Activated CD4-positive, alpha-beta T cell treated with anti-CD3 and anti-CD28 coated beads, Interleukin-10, Interleukin-2, amounts not matched to agents 100 ng/mL and 50 ng/mL, durations not matched to agents 16 hours and 8 hours (primary cell): ENCODE results near the gene ABCA3.
A peak's percentile ranks its signal among the peaks of the same experiment; 100 is the strongest.

Source experiments
- DNase-seq: peaks from one replicate; pipeline ENCODE4 v3.0.0-alpha.2; 2020

Gene ABCA3

DNA sequence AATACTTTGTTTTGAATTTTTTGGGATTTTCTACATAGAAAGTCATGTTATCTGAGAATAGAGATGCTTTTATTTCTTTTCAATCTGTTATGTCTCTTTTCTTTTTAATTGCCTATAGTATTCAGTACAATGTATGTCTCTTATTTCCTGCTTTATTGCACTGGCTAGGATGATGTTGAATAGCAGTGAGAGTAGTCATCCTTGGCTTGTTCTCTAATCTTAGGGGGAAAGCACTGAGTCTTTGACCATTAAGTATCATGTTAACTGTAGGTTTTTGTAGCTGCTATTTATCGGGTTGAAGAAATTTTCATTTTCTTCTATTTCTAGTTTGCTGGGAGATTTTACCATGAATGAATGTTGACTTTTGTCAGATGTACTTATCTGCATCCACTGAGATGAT is 10.0 kb upstream of the ABCA3 start:
- DNase-seq, result no peak

GRCh38 chr16:2343211-2343610 is 2.7 kb upstream of the ABCA3 start:
- DNase-seq, result peak; percentile 36

DNA sequence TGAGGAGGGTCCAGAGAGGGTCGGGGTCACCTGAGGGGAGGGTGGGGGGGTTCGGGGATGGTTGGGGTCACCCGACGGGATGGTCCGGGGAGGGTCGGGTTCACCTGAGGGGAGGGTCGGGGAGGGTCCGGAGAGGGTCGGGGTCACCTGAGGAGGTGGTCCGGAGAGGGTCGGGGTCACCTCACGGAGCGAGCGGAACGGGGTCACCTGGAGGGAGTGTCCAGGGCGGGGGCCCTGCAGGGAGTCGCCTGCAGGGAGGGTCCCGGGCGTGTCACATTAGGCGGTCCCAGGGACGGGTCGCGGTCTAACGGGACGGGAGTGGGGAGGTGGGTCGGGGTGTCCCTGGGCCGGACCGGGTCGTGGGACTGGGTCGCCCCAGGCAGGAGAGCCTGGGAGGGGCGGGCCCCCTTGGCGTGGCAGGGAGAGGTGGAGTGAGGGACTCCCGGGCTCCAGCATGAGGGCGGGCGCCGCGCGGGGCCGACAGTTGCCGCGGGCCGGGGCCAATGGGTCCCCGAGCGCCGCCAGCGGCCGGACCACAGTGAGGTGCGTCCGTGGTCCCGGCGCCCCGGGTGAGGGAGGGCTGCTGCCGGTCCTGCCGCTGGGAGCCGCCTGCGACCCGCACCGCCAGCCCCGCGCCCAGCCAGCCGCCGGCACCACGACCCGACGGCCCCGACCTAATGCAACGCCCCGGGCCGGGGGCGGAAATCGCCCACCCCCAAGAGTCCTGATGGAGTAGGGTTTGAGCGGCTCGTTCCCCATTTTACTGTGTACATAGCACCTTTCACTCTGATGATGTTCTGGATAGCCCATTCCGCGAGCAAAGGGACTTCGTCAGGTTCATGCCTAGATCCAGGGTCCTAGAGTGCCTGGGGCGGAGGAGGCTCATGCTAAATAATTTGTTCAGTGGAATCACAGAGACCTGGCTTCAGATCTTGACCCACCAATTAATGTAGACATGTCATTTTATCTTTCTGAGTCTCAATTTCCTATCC is 1.2 kb upstream of the ABCA3 start:
- DNase-seq, result no peak

DNA sequence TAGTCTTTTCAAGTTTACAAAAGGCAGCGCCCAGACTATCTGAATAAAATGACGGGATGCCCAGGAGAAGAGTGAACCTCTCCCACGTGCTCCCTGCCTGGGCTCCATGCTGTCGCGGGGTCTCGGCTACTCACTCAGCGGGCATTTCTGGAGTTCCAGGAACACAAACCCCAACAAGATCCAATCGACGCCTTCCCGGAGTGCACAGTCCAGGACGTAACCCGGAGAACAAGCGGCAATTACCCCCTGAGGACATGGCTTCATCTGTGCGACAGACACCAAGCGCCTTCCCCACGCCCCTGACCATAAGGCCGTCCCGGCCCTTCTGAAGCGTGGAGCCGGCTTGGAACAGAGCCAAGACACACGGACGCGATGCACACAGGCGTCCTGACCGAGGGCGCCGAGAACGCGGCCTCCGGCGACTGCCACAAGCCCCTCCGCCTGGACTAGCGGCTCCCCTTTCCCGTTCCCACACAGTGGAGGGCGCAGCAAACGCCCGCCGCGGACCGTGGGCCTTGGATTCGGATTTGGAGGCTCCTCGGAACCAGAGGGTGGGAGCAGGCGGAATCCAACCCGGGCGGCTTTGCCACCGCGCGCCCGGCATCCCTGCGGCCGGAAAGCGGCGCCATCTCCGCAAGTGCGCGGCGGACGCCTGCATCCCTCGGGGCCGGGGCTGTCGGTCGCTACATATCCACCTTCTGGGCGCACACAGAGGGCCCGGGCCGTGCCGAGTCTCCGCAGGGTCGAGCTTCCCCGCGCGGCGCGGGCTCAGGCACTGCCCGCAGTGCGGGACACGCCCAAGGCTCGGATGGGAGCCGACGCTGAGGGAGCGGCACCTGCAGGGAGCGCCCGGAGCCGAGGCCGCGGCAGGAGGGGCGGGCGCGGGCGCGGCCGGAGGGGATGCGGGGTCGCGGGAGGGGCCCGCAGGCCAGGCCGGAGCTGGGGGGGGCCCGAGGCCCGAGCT is 725 bp downstream of the ABCA3 start:
- peak; percentile 48 for DNase-seq

GRCh38 chr16:2337431-2338296 is 2.9 kb downstream of the ABCA3 start:
- no peak for DNase-seq

- DNase-seq, result no peak
These were observed 5.1 kb downstream of the ABCA3 start for GRCh38 chr16:2335286-2335895.

DNA sequence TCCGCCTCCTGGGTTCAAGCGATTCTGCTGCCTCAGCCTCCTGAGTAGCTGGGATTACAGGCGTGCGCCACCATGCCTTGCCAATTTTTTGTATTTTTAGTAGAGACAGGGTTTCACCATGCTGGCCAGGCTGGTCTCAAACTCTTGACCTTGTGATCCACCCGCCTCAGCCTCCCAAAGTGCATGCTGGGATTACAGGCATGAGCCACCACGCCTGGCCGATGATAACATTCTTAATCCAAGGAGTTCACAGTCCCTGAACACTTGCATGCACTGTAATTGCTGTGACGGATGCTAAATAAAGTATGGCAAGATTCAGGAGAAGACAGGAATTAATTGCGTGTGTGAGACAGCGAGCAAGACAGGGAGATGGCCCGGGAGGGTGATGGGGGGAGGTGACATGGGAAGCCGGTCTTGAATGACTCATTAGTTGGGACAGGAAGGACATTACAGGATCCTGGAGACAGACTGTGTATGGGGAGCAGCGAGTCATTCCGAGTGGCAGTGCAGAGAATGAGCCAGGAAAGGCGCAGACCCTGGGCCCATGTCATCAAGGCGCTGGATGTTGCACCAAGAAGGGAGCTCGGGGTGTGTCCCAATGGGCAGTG is 6.7 kb downstream of the ABCA3 start:
- DNase-seq, result no peak

DNA sequence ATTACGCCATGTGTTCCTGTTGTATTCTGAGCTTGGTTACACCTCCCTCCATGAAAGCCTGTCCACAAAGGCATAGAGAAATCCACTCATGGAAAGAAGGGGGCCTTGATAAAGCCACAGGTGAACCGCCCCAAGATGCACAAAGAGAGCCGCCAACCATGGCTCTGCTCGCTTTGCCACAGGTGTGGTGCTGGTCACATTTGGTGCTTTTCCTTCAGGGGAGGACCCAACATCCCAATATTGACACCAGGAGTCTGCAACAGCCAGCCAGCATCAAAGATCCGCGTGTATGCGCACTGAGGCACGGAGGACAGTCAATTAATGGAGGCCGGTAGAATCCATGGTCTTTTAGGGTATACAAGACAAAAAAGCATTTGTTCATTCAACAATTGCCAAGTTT is 7.3 kb downstream of the ABCA3 start:
- DNase-seq, result no peak

DNA sequence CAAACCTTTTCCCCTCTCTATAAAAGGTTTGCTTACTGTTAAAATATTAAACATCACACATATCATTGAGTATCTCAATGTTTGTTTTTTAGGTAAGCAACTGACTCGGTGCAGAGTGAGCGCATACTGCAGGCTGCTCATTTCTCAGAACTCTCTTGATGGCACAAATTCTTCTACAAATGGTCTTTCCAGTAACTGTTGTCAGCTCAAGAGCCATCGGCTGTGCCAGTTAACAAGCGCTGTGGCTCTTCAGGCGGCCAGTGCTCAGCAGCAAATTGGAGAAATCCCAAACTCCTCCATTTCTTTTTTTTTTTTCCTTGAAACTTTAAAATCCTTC is 8.6 kb downstream of the ABCA3 start:
- no peak for DNase-seq

- no peak for DNase-seq
These were observed 9.2 kb downstream of the ABCA3 start for GRCh38 chr16:2331199-2331930.

- DNase-seq, result no peak
These were observed 11.0 kb downstream of the ABCA3 start for GRCh38 chr16:2329532-2329931.

DNA sequence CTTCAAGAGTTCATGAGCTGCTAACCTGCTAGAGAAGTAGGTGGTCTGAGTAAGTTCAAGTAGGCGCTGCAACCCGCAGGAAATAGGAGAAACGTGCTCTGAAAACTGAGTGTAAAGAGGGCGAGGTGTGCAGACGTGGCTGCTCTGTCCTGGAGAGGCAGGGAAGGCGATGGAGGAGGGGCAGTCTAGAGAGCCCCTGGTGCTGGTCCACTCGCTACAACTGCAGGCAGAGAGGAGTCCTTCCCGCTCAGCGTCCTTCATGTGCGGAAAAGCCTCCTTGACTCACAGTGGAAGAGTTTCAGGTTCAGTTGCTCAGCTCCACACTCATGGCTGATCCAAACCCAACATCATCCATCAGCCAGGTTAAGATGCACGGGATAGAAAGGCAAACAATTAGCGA is 12.1 kb downstream of the ABCA3 start:
- no peak for DNase-seq

DNA sequence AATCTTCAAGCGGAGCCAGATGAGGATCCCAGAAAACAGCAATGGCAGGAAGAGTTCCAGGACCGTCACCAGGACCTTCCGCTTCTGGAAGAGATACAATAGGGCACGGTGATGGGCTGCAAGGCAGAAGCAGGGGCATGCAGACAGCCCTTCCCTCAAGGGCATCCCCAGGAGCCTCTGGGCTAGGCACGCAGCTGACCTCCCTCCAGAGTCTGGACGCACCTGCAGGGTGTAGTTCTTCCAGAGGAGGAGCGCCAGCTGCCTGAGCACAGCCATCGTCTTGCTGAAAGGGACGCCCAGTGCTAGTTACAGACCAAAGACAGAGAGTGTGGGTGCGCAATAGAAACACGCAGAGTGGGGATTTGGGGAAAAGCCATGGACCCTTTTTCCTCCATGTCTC is 14.3 kb downstream of the ABCA3 start:
- DNase-seq, result no peak

GRCh38 chr16:2325791-2326190 is 14.7 kb downstream of the ABCA3 start:
- no peak for DNase-seq

- DNase-seq, result no peak
These were observed 15.3 kb downstream of the ABCA3 start for GRCh38 chr16:2325181-2325580.

DNA sequence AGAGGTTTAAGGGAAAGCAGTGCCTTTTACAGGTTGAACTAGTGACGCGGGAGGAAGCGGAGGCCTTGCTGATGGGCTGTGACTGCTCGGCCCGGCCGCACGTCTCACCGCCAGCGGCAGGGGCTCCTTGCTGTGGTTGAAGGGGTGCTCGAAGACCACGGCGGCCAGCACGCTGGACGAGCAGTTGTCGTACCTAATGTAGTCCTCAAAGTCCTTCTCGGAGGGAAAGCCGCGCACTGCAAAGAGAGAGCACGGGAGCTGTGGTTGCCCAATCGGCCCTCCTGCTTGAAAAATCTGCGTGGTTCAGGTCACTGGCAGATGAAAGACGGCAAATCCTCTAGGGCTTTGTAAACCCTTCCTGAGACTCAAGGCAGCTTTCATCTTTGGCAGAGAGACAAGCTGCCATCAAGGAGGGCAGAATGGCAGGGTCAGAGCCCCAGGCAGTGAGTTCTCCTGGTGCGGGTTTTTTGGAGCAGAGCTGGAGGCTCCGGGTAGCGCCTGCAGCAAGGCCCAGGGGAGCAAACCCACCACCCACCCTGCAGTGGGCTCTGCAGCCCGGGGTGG is 16.1 kb downstream of the ABCA3 start:
- no peak for DNase-seq

DNA sequence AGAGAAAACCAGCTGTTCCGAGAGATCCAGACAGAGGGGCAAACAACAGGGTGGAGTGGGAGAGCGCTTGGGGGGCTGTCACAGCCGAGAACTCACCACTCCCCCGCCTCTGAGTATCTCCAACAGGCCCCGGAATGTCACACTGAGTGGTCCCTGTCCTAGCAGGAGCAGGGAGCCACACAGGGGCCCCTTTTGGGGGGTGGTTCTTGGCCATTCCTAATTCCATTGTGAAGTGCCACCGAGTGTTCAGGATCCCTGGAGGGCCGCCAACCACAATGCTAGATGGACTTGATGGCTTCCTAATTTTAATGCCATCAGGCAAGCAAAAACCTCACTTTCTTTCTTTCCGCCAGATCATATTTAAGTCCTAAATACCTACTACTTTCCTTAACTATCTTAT is 16.8 kb downstream of the ABCA3 start:
- DNase-seq, result no peak

DNA sequence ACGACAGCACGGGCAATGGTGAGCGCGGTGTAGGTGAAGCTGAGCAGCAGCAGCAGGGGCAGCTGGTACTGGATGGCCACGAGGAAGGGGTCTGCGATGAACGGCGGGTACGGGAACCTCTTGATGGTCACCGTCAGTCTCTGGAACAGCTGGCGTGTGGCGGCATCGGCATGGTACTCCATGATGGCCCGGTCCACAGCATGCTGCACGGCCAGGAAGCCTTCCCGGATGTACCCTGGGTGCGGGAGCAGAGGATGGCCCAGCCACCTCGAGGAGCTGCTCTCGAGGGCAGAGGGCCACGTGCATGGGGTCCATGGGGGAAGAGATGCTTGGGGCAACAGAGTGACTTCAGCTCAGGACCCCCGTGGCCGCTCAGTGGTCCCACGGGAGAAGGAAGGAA is 20.9 kb downstream of the ABCA3 start:
- no peak for DNase-seq

DNA sequence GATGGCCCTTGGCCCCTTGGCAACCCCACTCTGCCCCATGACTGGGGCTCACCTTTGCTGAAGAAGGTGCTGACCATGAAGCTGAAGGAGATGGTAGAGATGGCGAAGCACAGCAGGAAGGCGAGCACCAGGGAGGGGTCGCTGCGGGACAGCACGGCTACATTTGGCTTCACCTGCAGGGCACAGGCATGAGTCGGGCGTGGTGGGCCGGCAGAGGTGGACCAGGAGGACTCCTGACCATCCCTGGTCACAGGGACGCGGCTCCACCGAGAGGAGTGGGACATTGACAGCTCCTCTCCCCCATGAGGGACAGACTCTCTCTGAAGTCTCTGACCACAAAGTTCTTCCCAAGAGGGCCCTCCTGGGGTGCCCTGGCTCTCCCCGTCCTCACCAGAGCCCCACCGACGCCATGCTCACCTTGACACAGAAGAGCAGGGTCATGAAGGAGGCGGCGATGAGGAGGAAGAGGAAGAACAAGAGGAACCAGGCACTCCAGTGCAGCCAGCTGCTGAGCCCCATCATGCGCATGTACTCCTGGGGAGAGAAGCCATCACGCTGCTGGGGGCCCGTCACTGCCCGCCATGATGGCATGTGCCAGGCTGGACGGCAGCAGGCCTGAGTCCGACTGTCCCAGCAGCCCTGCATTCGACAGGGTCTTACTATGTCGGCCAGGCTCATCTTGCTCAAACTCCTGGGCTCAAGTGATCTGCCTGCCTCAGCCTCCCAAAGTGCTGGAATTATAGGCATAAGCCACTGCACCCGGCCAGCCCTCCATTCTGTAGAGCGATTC is 23.1 kb downstream of the ABCA3 start:
- no peak for DNase-seq
